GM18526 (cell line): ENCODE data around the gene PPP4R2.

Experiments used
- POLR2A ChIP-seq: IDR thresholded peaks from 3 replicates; pipeline ENCODE4 v1.6.1; 2011; ENCODE audit not compliant: insufficient read length; ENCODE audit errors: extremely low read depth

Gene PPP4R2

GRCh38 chr3:73070675-73071575 is 74.3 kb downstream of the PPP4R2 start:
- TF ChIP-seq POLR2A: no peak

GRCh38 chr3:73071952-73072351 is 75.3 kb downstream of the PPP4R2 start:
- TF ChIP-seq POLR2A: no peak

GRCh38 chr3:73072634-73073033 is 76.0 kb downstream of the PPP4R2 start:
- no peak for TF ChIP-seq POLR2A

GRCh38 chr3:73073091-73073707 is 76.6 kb downstream of the PPP4R2 start:
- TF ChIP-seq POLR2A: no peak

- no peak for TF ChIP-seq POLR2A
Observed at GRCh38 chr3:73074781-73075180, 78.2 kb downstream of the PPP4R2 start.

- TF ChIP-seq POLR2A: no peak
Observed at GRCh38 chr3:73080216-73080966, 83.8 kb downstream of the PPP4R2 start.

- TF ChIP-seq POLR2A: no peak
Observed at GRCh38 chr3:73081140-73081539, 84.5 kb downstream of the PPP4R2 start.

- TF ChIP-seq POLR2A: no peak
Observed at GRCh38 chr3:73084170-73084569, 87.6 kb downstream of the PPP4R2 start.

GRCh38 chr3:73086071-73086494 is 89.5 kb downstream of the PPP4R2 start:
- no peak for TF ChIP-seq POLR2A

- no peak for TF ChIP-seq POLR2A
Observed at GRCh38 chr3:73094129-73094528, 97.5 kb downstream of the PPP4R2 start.

- TF ChIP-seq POLR2A: no peak
Observed at GRCh38 chr3:73094951-73095350, 98.3 kb downstream of the PPP4R2 start.

- no peak for TF ChIP-seq POLR2A
Observed at GRCh38 chr3:73096169-73096568, 99.6 kb downstream of the PPP4R2 start.

- TF ChIP-seq POLR2A: no peak
Observed at GRCh38 chr3:73098026-73098425, 101.4 kb downstream of the PPP4R2 start.

GRCh38 chr3:73098873-73099272 is 102.3 kb downstream of the PPP4R2 start:
- no peak for TF ChIP-seq POLR2A

GRCh38 chr3:73100741-73101559 is 104.3 kb downstream of the PPP4R2 start:
- TF ChIP-seq POLR2A: no peak
